Measurements from ENCODE around the gene CKS1B.
A peak's percentile ranks its signal among the peaks of the same experiment; 100 is the strongest.
"Not testable (repeated sequence)": the region's sequence is repeated elsewhere in the genome, so short reads cannot be mapped to it uniquely, and the experiment has no call there.

The CKS1B gene

DNA sequence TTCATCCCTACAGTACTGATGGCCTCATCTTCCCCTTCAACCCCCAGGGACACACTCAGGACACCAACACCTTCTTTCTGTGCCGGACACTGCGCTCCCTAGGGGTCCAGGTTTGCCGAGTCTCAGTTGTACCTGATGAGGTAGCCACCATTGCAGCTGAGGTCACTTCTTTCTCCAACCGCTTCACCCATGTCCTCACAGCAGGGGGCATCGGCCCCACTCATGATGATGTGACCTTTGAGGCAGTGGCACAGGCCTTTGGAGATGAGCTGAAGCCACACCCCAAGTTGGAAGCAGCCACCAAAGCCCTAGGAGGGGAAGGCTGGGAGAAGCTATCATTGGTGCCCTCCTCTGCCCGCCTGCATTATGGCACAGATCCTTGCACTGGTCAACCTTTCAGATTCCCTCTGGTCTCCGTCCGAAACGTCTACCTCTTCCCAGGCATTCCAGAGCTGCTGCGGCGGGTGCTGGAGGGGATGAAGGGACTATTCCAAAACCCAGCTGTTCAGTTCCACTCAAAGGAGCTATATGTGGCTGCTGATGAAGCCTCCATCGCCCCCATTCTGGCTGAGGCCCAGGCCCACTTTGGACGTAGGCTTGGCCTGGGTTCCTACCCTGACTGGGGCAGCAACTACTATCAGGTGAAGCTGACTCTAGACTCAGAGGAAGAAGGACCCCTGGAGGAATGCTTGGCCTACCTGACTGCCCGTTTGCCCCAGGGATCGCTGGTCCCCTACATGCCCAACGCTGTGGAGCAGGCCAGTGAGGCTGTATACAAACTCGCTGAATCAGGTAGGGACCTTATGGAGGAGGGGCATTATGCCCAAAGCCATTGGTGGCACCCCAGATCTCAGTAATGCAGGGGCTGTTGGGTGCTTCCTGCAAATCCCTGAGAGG, 13.8 kb downstream of the CKS1B start:
- no peak for DNase-seq

- DNase-seq, result no peak
Measured at GRCh38 chr1:154989195-154989860, 14.8 kb downstream of the CKS1B start.

- no peak for DNase-seq
Measured at GRCh38 chr1:154990276-154990675, 15.8 kb downstream of the CKS1B start.

GRCh38 chr1:154992721-154993571, 18.5 kb downstream of the CKS1B start:
- DNase-seq, result no peak

- no peak for DNase-seq
Measured at GRCh38 chr1:154993572-154994268, 19.2 kb downstream of the CKS1B start, which contains the start of gene LENEP. Gene LENEP (plus strand): TSS chr1:154993586. CDS start chr1:154993608, 22 bp downstream.

DNA sequence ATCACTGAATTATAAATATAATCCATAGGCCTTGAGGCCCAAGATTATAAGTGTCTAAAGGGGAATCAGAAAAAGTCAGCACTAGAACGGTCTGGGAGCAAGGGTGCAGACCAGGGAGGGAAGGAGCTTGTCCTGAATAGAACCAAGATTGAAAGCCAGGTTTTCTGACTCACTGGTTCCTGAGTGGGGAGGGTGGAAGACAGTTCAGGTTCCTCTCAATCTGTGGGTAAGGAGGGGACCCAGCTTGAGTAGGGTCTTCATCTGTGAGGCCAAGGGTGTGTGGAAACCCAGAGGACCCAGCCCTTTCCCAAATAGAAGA, 19.7 kb downstream of the CKS1B start:
- no peak for DNase-seq

DNA sequence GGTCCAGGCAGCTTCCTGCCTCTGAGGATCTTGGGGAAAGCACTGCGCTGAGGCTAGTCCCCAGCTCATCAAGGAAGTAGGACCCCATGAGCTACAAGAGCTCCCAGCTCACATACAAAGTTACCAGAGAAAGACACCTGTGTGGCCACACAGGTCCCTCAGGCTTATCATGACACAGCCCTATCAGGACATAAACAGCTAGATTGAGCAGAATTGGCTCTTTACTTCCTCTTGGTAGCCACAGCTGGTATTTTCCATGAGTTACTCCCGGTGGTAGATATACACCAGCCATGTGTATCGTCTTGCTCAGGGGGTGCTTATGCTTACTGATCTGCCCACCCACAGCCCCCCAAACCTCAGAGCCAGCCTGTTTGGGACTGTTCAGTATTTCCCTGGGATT, 20.1 kb downstream of the CKS1B start:
- no peak for DNase-seq

- DNase-seq, result not testable (repeated sequence)
Measured at GRCh38 chr1:154995301-154995983, 21.0 kb downstream of the CKS1B start.

GRCh38 chr1:154996966-154997701, 22.7 kb downstream of the CKS1B start:
- DNase-seq, result no peak

- no peak for DNase-seq
Measured at GRCh38 chr1:154998201-154998780, 23.8 kb downstream of the CKS1B start.

DNA sequence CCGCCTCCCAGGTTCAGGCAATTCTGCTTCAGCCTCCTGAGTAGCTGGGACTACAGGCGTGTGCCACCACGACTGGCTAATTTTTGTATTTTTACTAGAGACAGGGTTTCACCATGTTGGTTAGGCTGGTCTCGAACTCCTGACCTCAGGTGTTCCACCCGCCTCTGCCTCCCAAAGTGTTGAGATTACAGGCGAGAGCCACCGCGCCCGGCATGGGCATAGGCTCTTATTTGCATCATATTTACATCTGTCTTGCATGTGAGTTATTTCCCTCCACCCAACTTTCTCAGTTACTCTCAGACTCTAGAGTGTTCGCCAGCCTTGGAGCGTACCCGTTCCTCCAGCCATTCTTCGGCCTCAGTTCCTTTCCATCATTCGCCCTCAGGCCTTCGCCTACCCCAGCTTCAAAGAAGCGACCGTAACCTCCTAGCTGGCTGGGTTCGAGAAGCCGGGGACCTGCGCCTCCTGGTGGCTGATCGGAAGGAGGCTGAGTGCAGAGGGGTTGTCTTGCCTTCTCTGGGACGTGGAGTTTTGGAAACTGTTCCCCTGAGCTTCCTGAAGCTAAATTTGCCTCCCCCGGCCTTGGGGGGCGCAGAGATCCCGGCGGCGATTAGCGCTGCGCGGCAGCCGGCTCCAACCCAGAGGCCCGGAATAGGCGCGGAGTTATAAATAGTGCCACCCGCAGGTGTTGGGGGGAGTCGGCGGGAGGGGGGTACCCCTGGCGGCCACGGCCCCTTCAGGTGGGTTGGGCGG, 24.5 kb downstream of the CKS1B start:
- DNase-seq, result peak in 3 of 5 donors; percentile 38 to 76 (median 53)

DNA sequence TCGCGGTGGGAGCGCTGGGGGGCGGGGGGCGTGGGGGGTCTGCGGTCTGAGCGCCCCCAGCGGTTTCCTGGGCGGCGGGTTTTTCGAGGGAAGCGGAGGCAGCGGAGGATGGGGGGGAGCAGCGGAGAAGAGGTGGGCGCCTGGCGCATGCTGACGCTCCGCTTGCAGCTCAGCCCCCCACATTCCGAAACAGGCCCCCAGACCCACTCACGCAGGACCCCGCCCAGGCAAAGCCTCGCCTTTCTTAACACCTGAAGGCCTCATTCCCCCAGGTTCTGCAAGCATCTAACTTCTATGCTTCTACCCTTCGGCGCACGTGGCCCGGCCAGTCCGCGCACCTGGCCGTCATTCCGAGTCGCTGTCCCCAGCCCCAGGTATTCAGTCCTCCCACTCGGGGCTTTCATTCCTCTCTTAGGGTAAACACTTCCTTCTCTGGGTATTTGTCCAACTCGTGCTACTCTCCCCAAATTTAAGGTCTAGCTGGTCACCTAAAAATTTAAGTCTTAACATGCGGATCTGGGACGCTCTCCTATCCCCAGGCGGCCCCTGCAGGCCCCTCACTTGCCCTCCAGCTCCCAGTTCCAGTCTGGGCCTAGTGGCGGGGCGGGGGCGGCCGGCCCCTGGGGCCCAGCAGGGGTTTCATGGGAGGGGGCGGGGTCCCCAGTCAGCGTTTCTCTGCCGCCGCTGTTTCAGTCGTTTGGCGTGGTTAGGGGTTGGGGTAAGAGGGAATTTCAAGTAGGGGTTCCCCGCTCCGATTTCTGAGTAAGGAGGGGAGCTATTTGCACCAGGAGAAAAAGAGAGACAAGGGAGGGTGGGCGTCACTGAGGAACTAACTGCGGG, 25.3 kb downstream of the CKS1B start:
- peak in 1 of 5 donors; percentile 50 for DNase-seq

GRCh38 chr1:155000411-155000725, 25.9 kb downstream of the CKS1B start:
- DNase-seq, result no peak

DNA sequence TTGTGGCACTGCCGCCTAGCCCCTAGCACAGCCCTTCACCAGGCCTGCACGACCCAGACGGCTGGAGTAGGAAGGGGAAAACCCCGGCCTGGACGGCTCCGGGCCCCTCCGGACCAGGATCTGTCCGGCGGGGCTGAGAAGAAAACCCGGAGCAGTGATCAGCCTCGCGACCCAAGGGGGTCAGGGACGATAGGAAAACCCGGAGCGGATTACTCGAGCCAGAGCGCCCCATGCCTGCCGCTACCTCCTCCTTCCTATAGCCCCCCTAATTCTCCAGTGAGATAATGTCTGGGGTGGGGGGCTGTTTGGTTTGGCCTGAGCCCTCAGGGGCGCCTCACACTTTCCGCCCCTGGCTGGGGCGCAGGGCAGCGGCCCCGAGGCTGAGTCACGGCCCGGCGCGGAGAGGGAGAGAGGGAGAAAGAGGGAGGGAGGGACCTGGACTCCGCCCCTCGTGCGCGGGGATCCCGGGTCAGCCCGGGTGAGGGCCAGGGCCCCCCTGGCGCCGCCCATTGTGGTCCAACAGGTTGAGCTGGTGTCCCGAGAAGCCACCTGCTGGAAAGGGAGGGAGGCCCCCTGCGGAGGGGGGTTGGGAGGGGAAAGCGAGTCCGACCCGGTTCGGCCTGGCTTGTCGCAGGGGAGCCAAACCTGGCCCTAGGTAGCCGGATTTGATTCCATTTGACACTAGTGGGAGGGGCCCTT, 26.4 kb downstream of the CKS1B start:
- peak; percentile 70 to 83 (median 77) for DNase-seq

- DNase-seq, result no peak
Measured at GRCh38 chr1:155001425-155001674, 26.9 kb downstream of the CKS1B start.

DNA sequence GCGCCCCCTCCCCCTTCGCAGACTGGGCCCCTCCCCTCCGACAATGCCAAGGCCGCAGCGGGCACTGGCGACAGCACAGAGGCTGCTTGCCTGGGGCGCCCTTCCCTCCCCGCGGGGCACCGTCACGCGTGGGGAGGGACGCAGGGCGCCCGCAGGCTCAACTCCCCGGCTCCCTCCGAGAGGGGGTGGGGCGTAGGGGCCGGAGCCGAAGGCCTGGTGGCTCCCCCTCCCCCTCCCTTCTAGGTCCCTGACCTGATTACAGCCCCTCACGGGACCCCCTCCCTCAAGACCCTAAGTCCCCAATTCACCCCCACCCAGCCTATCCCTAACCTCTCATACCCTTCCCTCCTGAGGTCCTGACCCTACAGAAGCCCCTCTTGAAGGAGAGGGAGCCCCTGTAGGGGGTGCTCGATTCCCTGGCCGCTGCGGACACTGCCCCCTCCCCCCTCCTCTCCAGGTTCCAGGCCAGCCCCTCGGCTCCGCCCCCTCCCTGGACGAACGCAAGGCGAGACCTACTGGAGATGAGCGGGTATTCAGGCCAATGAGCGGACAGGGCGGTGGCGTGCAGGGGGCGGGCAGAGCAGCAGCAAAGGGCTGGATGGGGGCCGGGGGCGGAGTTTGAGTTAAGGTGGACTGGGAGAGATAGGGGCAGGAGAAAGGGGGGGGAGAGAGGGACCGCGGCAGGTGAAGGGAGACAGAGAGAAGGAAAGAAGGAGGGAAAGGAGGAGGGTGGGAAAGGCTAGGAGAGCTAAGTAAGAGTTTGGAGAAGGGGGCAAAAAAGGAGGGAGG, 27.4 kb downstream of the CKS1B start:
- DNase-seq, result peak; percentile 95 to 98 (median 97)

- no peak for DNase-seq
Measured at GRCh38 chr1:155002464-155003226, 28.2 kb downstream of the CKS1B start, which contains the start of gene ZBTB7B. Gene ZBTB7B (plus strand): TSS chr1:155002802. CDS start chr1:155014661, 11,859 bp downstream.
